CD4-positive, alpha-beta T cell (primary cell): ENCODE data around the gene CDH2. TPM values are rescaled to one million over a fixed set of nuclear protein-coding genes. Genes with fewer than 3 reads are reported as not detected.

Experiments used
- ATAC-seq: fragments of 200-7000 bp; cut with Tn5 transposase; one replicate; pipeline ENCODE4 v1.10.0; 2022; ENCODE audit warnings: mild to moderate bottlenecking; ENCODE audit not compliant: poor library complexity
- CTCF ChIA-PET: fragments of 350-600 bp; sonication (Branson Sonifier 250); formaldehyde crosslinking; loops from one replicate; lab custom pipeline; 2021; ENCODE audit warnings: antibody characterized with exemption, inconsistent platforms; lab: Charles Lee
- POLR2A ChIA-PET: fragments of 350-600 bp; sonication (Branson Sonifier 250); formaldehyde crosslinking; loops from one replicate; lab custom pipeline; 2021; ENCODE audit warnings: antibody characterized with exemption, inconsistent platforms; lab: Charles Lee
- DNase-seq, 14 experiments: peaks; one replicate each; pipeline ENCODE4 v3.0.0-alpha.2; 2013 to 2020; ENCODE audit warnings: mixed read lengths in 2 of 14
- H3K27ac ChIP-seq, 2 donors: one replicate each; pipeline versions ENCODE4 v1.5.1 to v1.7.0; 2013; ENCODE audit warnings: low read length in 2 of 2, low read depth in 1 of 2, mild to moderate bottlenecking in 1 of 2
- H3K27me3 ChIP-seq, 2 experiments: 1 replicate in 1 of 2; 2 replicates in 1 of 2; pipeline versions ENCODE4 v1.6.1 to v1.7.0; 2013; ENCODE audit warnings: low read length in 2 of 2, control low read depth in 1 of 2, mild to moderate bottlenecking in 1 of 2, moderate library complexity in 1 of 2; ENCODE audit not compliant: insufficient read depth in 2 of 2, control insufficient read depth in 1 of 2
- H3K36me3 ChIP-seq: one replicate; pipeline ENCODE4 v1.6.1; 2013; ENCODE audit warnings: low read length, control low read depth; ENCODE audit not compliant: insufficient read depth
- H3K4me1 ChIP-seq: one replicate; pipeline ENCODE4 v1.6.1; 2013; ENCODE audit warnings: low read length, control low read depth; ENCODE audit not compliant: insufficient read depth
- H3K4me3 ChIP-seq: one replicate; pipeline ENCODE4 v1.5.1; 2013; ENCODE audit warnings: mild to moderate bottlenecking, low read length, moderate library complexity
- H3K9me3 ChIP-seq, 2 experiments: 1 replicate in 1 of 2; 2 replicates in 1 of 2; pipeline versions ENCODE4 v1.6.1 to v1.7.0; 2013; ENCODE audit warnings: low read length in 2 of 2, mild to moderate bottlenecking in 2 of 2, control low read depth in 1 of 2, moderate library complexity in 1 of 2; ENCODE audit not compliant: control insufficient read depth in 1 of 2, insufficient read depth in 1 of 2
- H3K27ac Mint-ChIP-seq: one replicate; pipeline ENCODE4 v1.8.0; 2020; ENCODE audit warnings: mixed read lengths
- H3K27me3 Mint-ChIP-seq: one replicate; pipeline ENCODE4 v1.8.0; 2021; ENCODE audit warnings: mixed read lengths
- H3K36me3 Mint-ChIP-seq: one replicate; pipeline ENCODE4 v1.8.0; 2021; ENCODE audit warnings: low read depth, mixed read lengths
- H3K4me1 Mint-ChIP-seq: one replicate; pipeline ENCODE4 v1.8.0; 2021; ENCODE audit warnings: low read depth, mixed read lengths
- H3K4me3 Mint-ChIP-seq: one replicate; pipeline ENCODE4 v1.8.0; 2020; ENCODE audit warnings: mild to moderate bottlenecking, mixed read lengths
- H3K9me3 Mint-ChIP-seq: one replicate; pipeline ENCODE4 v1.8.0; 2020; ENCODE audit warnings: mixed read lengths
- CTCF ChIP-seq: fragments of 200-600 bp; IDR thresholded peaks from one replicate; pipeline ENCODE4 v1.8.0; 2022; ENCODE audit warnings: antibody characterized with exemption, mild to moderate bottlenecking
- intact Hi-C, 2 experiments: fragments of 100-400 bp; cut with DNase I in 1 of 2; cut with micrococcal nuclease in 1 of 2; formaldehyde crosslinking; loops; one replicate each; pipeline versions ENCODE4 v1.15.1 to v1.9.0; 2023 to 2025; cut with DNase I, micrococcal nuclease
- total RNA-seq, 174 experiments: library from RNA in 2 of 174; stranded (reverse) in 2 of 174; gene quantifications; one replicate each; pipeline ENCODE4 v1.2.3 and lab custom pipeline; 2021 to 2026

The CDH2 gene
- total RNA-seq, 2 experiments from 2014 or later = not detected

- H3K4me1 Mint-ChIP-seq = no peaks in the 10 kb centered on the region
- peaks cover 2% of the 10 kb centered on the region for H3K9me3 Mint-ChIP-seq
- H3K27me3 Mint-ChIP-seq = no peaks in the 10 kb centered on the region
- H3K27me3 ChIP-seq = no peaks in the 10 kb centered on the region
- H3K27ac ChIP-seq = no peak overlapping the region
- DNase-seq (no peak), ATAC-seq (no peak)
- CTCF ChIA-PET = no interaction called here
- H3K27ac Mint-ChIP-seq = no peak overlapping the region
- H3K9me3 ChIP-seq = peaks cover 0 to 9% of the 10 kb centered on the region in 2 experiments
- no peak for TF ChIP-seq CTCF
- no peak overlapping the region for H3K4me3 Mint-ChIP-seq
- intact Hi-C loops = no loop called here
- H3K36me3 ChIP-seq = no peaks in the 10 kb centered on the region
- H3K36me3 Mint-ChIP-seq = no peaks in the 10 kb centered on the region
- POLR2A ChIA-PET = no interaction called here
- H3K4me1 ChIP-seq = no peaks in the 10 kb centered on the region
- no peak overlapping the region for H3K4me3 ChIP-seq
Observed at GRCh38 chr18:27976806-27977408, 200.0 kb downstream of the CDH2 start.

GRCh38 chr18:27970321-27970720 lies 206.6 kb downstream of the CDH2 start:
- Mint-ChIP-seq H3K4me1 (no peaks in the 10 kb centered on the region), H3K27me3 (no peaks in the 10 kb centered on the region), H3K27ac (no peak overlapping the region), H3K36me3 (no peaks in the 10 kb centered on the region), H3K4me3 (no peak overlapping the region), H3K9me3 (peaks cover 4% of the 10 kb centered on the region)
- DNase-seq (no peak), ATAC-seq (no peak)
- POLR2A ChIA-PET = no interaction called here
- H3K27me3 ChIP-seq = no peaks in the 10 kb centered on the region
- CTCF ChIA-PET = no interaction called here
- H3K27ac ChIP-seq = no peak overlapping the region
- no peaks in the 10 kb centered on the region for H3K36me3 ChIP-seq
- no peak overlapping the region for H3K4me3 ChIP-seq
- H3K9me3 ChIP-seq = peaks cover 0 to 8% of the 10 kb centered on the region in 2 experiments
- H3K4me1 ChIP-seq = no peaks in the 10 kb centered on the region
- TF ChIP-seq CTCF = no peak
- intact Hi-C loops = no loop called here

- Histone ChIP-seq H3K9me3 (peaks cover 0 to 5% of the 10 kb centered on the region in 2 experiments), H3K36me3 (no peaks in the 10 kb centered on the region), H3K4me1 (no peaks in the 10 kb centered on the region), H3K27ac (no peak overlapping the region), H3K4me3 (no peak overlapping the region), H3K27me3 (no peaks in the 10 kb centered on the region)
- intact Hi-C loops = no loop called here
- Mint-ChIP-seq H3K9me3 (peaks cover 9% of the 10 kb centered on the region), H3K36me3 (no peaks in the 10 kb centered on the region), H3K4me1 (no peaks in the 10 kb centered on the region), H3K27ac (no peak overlapping the region), H3K4me3 (no peak overlapping the region), H3K27me3 (no peaks in the 10 kb centered on the region)
- CTCF ChIA-PET = no interaction called here
- DNase-seq (no peak), ATAC-seq (no peak)
- no peak for TF ChIP-seq CTCF
- POLR2A ChIA-PET = no interaction called here
Observed at GRCh38 chr18:27969206-27969605, 207.7 kb downstream of the CDH2 start.
